Gastroesophageal sphincter (tissue), 4 donors: ENCODE results near the gene MSN. TPM values are rescaled to one million over a fixed set of nuclear protein-coding genes. Genes with fewer than 3 reads are reported as not detected.
A peak's percentile ranks its signal among the peaks of the same experiment; 100 is the strongest.

Source experiments
- ATAC-seq: fragments of 150-250 bp; one replicate; pipeline ENCODE4 v1.9.1; 2016; ENCODE audit warnings: mild to moderate bottlenecking, moderate library complexity
- H3K27ac ChIP-seq, 4 donors: fragments of 200-600 bp; sonication (generic) in 3 of 4; 1 replicate in 3 of 4; 2 replicates in 1 of 4; pipeline ENCODE4 v1.5.1; 2016 to 2019
- H3K27me3 ChIP-seq: fragments of 200-600 bp; sonication (generic); one replicate; pipeline ENCODE4 v1.5.1; 2019
- H3K36me3 ChIP-seq, 2 donors: fragments of 200-600 bp; sonication (generic); one replicate each; pipeline ENCODE4 v1.5.1; 2019; ENCODE audit warnings: control low read depth in 1 of 2
- H3K4me1 ChIP-seq, 3 donors: fragments of 200-600 bp; sonication (generic); 1 replicate in 2 of 3; 2 replicates in 1 of 3; pipeline ENCODE4 v1.5.1; 2016 to 2019; ENCODE audit warnings: control low read depth in 2 of 3
- H3K4me3 ChIP-seq, 2 donors: fragments of 200-600 bp; sonication (generic); one replicate each; pipeline ENCODE4 v1.5.1; 2019; ENCODE audit warnings: mild to moderate bottlenecking in 1 of 2, moderate library complexity in 1 of 2
- H3K9me3 ChIP-seq, 3 donors: fragments of 200-600 bp; sonication (generic); one replicate each; pipeline ENCODE4 v1.5.1; 2017 to 2019; ENCODE audit warnings: control low read depth in 2 of 3
- EP300 ChIP-seq: sonication (generic); formaldehyde crosslinking; IDR thresholded peaks from one replicate; pipeline ENCODE4 v1.6.1; 2017; ENCODE audit warnings: antibody characterized with exemption, mild to moderate bottlenecking
- POLR2A ChIP-seq, 2 donors: fragments of 450-650 bp; IDR thresholded peaks; one replicate each; pipeline ENCODE4 v1.6.1; 2017; ENCODE audit warnings: antibody characterized with exemption in 2 of 2, mild to moderate bottlenecking in 2 of 2, moderate library complexity in 1 of 2
- POLR2AphosphoS5 ChIP-seq: sonication (generic); formaldehyde crosslinking; IDR thresholded peaks from one replicate; pipeline ENCODE4 v1.6.1; 2017; ENCODE audit warnings: antibody characterized with exemption
- WGBS, 2 donors: methylation state at CpG; one replicate each; pipeline ENCODE4 v1.1.5; 2018; ENCODE audit warnings: low coverage in 1 of 2; 5-methylcytosine and 5-hydroxymethylcytosine counted together
- total RNA-seq, 4 donors: library from RNA; depleted of rRNA; stranded (reverse); fragments of >200 nt; gene quantifications; one replicate each; pipeline ENCODE4 v1.1.0, GENCODE V29; 2016
- TF ChIP-seq, protein P1 (sequence below), 4 experiments: fragments of 200-600 bp in 2 of 4; fragments of 450-650 bp in 2 of 4; sonication (generic) in 1 of 4; IDR thresholded peaks; one replicate each; pipeline ENCODE4 v1.5.1; 2017 to 2019; ENCODE audit warnings: antibody characterized with exemption in 4 of 4, mild to moderate bottlenecking in 2 of 4, moderate library complexity in 2 of 4

Gene MSN
- total RNA-seq, 4 donors from 2014 or later: 191 to 355 (median 269) TPM

DNA sequence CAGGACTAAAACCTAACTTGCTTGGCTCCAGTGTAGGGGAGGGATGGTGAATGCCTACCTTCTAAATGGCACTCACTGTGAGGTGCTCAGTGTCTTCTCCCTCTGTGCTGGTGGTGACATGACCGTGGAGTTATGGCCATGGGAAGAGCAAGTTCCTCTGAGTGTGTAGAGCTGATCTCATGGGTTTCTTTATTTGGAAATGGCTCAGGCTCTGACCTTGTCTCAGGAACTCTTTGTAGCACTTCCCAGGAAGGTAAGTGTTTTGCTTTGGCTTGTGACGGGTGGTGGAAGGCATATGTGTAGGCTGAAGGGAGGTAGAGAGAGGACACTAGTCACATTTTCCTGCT is 6.4 kb downstream of the MSN start:
- H3K4me3 ChIP-seq: peak overlapping the region in 1 of 2 donors; percentile 10
- 80% methylated on average over 1 of the region's 2 CpGs; no CpG with 5 or more reads in 1 of the 2 donors for WGBS, 2 donors
- no peak for ATAC-seq
- H3K9me3 ChIP-seq: no peaks in the 10 kb centered on the region
- TF ChIP-seq POLR2AphosphoS5 (no peak), EP300 (no peak), POLR2A (IDR thresholded peaks at IDR 0.05) (no peak)
- TF ChIP-seq, protein P1, sequence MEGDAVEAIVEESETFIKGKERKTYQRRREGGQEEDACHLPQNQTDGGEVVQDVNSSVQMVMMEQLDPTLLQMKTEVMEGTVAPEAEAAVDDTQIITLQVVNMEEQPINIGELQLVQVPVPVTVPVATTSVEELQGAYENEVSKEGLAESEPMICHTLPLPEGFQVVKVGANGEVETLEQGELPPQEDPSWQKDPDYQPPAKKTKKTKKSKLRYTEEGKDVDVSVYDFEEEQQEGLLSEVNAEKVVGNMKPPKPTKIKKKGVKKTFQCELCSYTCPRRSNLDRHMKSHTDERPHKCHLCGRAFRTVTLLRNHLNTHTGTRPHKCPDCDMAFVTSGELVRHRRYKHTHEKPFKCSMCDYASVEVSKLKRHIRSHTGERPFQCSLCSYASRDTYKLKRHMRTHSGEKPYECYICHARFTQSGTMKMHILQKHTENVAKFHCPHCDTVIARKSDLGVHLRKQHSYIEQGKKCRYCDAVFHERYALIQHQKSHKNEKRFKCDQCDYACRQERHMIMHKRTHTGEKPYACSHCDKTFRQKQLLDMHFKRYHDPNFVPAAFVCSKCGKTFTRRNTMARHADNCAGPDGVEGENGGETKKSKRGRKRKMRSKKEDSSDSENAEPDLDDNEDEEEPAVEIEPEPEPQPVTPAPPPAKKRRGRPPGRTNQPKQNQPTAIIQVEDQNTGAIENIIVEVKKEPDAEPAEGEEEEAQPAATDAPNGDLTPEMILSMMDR (IDR thresholded peaks at IDR 0.05): no peak
- H3K4me1 ChIP-seq: peaks cover 15 to 96% (median 38%) of the 10 kb centered on the region in 3 donors
- no peaks in the 10 kb centered on the region for H3K27me3 ChIP-seq
- peak overlapping the region; percentile 67 to 95 (median 70) for H3K27ac ChIP-seq
- no peaks in the 10 kb centered on the region for H3K36me3 ChIP-seq

- Histone ChIP-seq H3K4me1 (peaks cover 15 to 100% (median 38%) of the 10 kb centered on the region in 3 donors), H3K27ac (peak overlapping the region; percentile 67 to 95 (median 70)), H3K9me3 (no peaks in the 10 kb centered on the region), H3K4me3 (peak overlapping the region in 1 of 2 donors; percentile 10), H3K27me3 (no peaks in the 10 kb centered on the region), H3K36me3 (no peaks in the 10 kb centered on the region)
- peak; percentile 32 for ATAC-seq
- 48 to 59% methylated on average over 3 to 5 of the region's 6 CpGs for WGBS, 2 donors
- TF ChIP-seq, protein P1 (IDR thresholded peaks at IDR 0.05): peak in 1 of 4 experiments; percentile 7
- TF ChIP-seq EP300: no peak
- peak; percentile 48 for TF ChIP-seq POLR2AphosphoS5
Observed at GRCh38 chrX:65674204-65674893, 6.9 kb downstream of the MSN start.

- WGBS, 2 donors: 20 to 39% methylated on average over 2 to 3 of the region's 3 CpGs
- peak; percentile 80 for ATAC-seq
- Histone ChIP-seq H3K9me3 (no peaks in the 10 kb centered on the region), H3K36me3 (no peaks in the 10 kb centered on the region), H3K27me3 (no peaks in the 10 kb centered on the region), H3K27ac (peak overlapping the region; percentile 79 to 95 (median 86)), H3K4me1 (peaks cover 12 to 100% (median 34%) of the 10 kb centered on the region in 3 donors), H3K4me3 (peak overlapping the region in 1 of 2 donors; percentile 2)
- TF ChIP-seq POLR2AphosphoS5: peak; percentile 80
- TF ChIP-seq EP300: no peak
Observed at GRCh38 chrX:65677954-65678469, 10.6 kb downstream of the MSN start.

DNA sequence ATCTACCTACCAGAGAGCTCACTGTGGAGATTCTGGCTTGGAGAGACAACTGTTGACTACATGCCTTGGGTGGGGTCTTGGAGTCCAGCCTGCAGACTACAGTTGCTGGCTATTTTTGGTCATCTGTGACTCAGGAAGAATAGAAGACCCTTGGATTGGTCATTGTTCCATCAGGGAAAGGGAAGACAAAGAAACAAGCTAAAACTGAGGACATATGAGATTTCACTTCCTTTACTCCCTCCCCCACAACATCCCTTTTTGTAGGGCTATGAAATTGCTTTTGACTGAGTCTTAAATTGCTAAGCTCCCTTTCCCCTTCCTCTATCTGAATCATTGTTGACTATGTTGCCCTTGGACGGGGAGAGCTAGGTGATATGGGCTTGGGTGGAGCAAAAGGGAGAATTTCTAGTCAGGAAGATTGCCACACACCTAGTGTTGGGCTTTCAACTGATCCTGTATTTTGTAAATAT is 11.7 kb downstream of the MSN start:
- no peak overlapping the region for H3K4me3 ChIP-seq
- peaks cover 5 to 100% (median 23%) of the 10 kb centered on the region in 3 donors for H3K4me1 ChIP-seq
- H3K9me3 ChIP-seq: no peaks in the 10 kb centered on the region
- H3K27ac ChIP-seq: peak overlapping the region; percentile 79 to 95 (median 86)
- TF ChIP-seq EP300 (no peak), POLR2AphosphoS5 (peak; percentile 17), POLR2A (IDR thresholded peaks at IDR 0.05) (no peak)
- TF ChIP-seq, protein P1 (IDR thresholded peaks at IDR 0.05): no peak
- peak; percentile 24 for ATAC-seq
- 20% methylated on average over 1 of the region's 1 CpG; no CpG with 5 or more reads in 1 of the 2 donors for WGBS, 2 donors
- H3K36me3 ChIP-seq: no peaks in the 10 kb centered on the region
- no peaks in the 10 kb centered on the region for H3K27me3 ChIP-seq

DNA sequence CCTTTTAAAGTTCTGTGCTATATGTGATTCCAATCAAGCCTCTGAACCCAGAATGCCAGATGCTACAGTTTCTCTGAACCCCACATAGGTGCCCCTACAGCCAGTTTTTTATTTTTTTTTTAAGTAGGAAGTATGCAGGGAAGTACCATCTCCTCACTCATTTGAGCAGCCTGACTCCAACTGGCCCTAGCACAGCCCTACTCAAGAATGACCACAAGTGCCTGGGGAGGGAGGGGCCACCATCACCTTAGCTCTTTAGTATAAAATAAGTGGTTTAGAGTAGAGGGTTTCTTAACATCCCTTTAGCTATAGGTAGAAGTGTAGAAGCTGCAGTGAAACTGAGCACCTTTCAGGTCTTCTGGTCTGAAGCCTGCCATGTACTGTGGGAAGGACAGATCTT is 14.4 kb downstream of the MSN start:
- TF ChIP-seq, protein P1 (IDR thresholded peaks at IDR 0.05): no peak
- TF ChIP-seq EP300 (no peak), POLR2AphosphoS5 (no peak), POLR2A (IDR thresholded peaks at IDR 0.05) (no peak)
- no peaks in the 10 kb centered on the region for H3K27me3 ChIP-seq
- no peak for ATAC-seq
- no peak overlapping the region for H3K27ac ChIP-seq
- H3K4me3 ChIP-seq: no peak overlapping the region
- H3K4me1 ChIP-seq: peaks cover 0 to 100% (median 28%) of the 10 kb centered on the region in 3 donors
- no peaks in the 10 kb centered on the region for H3K36me3 ChIP-seq
- H3K9me3 ChIP-seq: no peaks in the 10 kb centered on the region
